Stimulated activated CD4-positive, alpha-beta T cell treated with anti-CD3 and anti-CD28 coated beads, Interleukin-4, amount 100 ng/mL, for 4 hours (primary cell): ENCODE results near the gene EGF.

Source experiments
- DNase-seq, 2 experiments: peaks; one replicate each; pipeline ENCODE4 v3.0.0-alpha.2; 2020

EGF gene

GRCh38 chr4:110042545-110043517 lies 130.1 kb downstream of the EGF start:
- DNase-seq = no peak

- no peak for DNase-seq
Observed at GRCh38 chr4:110046588-110047049, 133.9 kb downstream of the EGF start.

GRCh38 chr4:110049951-110050925 lies 137.6 kb downstream of the EGF start:
- peak; percentile 26 to 38 for DNase-seq

- DNase-seq = no peak
Observed at GRCh38 chr4:110055158-110055768, 142.6 kb downstream of the EGF start.

- DNase-seq = no peak
Observed at GRCh38 chr4:110058677-110059076, 146.0 kb downstream of the EGF start.

- DNase-seq = no peak
Observed at GRCh38 chr4:110059556-110060191, 147.0 kb downstream of the EGF start.

GRCh38 chr4:110061076-110061475 lies 148.4 kb downstream of the EGF start:
- DNase-seq = no peak
